Heart left ventricle (tissue), 13 donors: ENCODE data around the gene ITK.

Source experiments
- CTCF ChIP-seq, 12 donors: fragments of 200-600 bp; sonication (generic) in 4 of 12; IDR thresholded peaks; one replicate each; pipeline versions ENCODE4 v1.5.0 to v1.8.0; 2018 to 2022; ENCODE audit warnings: antibody characterized with exemption in 12 of 12, mild to moderate bottlenecking in 5 of 12
- POLR2A ChIP-seq, 2 donors: fragments of 450-650 bp; IDR thresholded peaks; one replicate each; pipeline ENCODE4 v1.6.1; 2017; ENCODE audit warnings: antibody characterized with exemption in 2 of 2, mild to moderate bottlenecking in 2 of 2, moderate library complexity in 2 of 2
- donor health status: ischemic (EF 13 %, LVEDD 7.1; RV severe dilation, severe dysfunction).
- donor health status: DM: no; HTN: yes; CAD: no.
- donor health status: DM: no; HTN: no; CAD: no.
- donor health status: ischemic (EF 25% LVEDD 6.9; RV normal size, moderate dysfunction).
- donor health status: ischemic (EF 25% LVEDD 5.7; RV mildly dilated, moderate dysfunction).
- donor health status: ischemic (EF 35%, LVEDD 5.7; RV mildly dilated, moderate dysfunction).
- donor health status: nonischemic (EF 11% LVEDD 7.7; RV severe dilation, severe dysfunction).
- donor health status: DM: yes; HTN: yes; CAD: no.
- donor health status: PGD.
- donor health status: ischemic (EF 29% LVEDD 5.4; RV normal size, mild dysfunction).
- donor health status: nonischemic (EF 23%, LVEDD 6.1; RV moderate dilation, normal function).

- TF ChIP-seq CTCF (IDR thresholded peaks at IDR 0.05) (no peak), POLR2A (IDR thresholded peaks at IDR 0.05) (no peak)
Measured at GRCh38 chr5:157217289-157218024, 36.8 kb downstream of the ITK start.
